IgD-negative memory B cell (primary cell): ENCODE measurements around the gene SLC51B. TPM values are rescaled to one million over a fixed set of nuclear protein-coding genes. Genes with fewer than 3 reads are reported as not detected.
A peak's percentile ranks its signal among the peaks of the same experiment; 100 is the strongest.
"Not testable (repeated sequence)": the region's sequence is repeated elsewhere in the genome, so short reads cannot be mapped to it uniquely, and the experiment has no call there.

Experiments
- H3K27ac Mint-ChIP-seq, 3 donors: one replicate each; pipeline ENCODE4 v1.8.0; 2020 to 2022; ENCODE audit warnings: mild to moderate bottlenecking in 3 of 3, mixed read lengths in 3 of 3, moderate library complexity in 1 of 3
- H3K27me3 Mint-ChIP-seq: one replicate; pipeline ENCODE4 v1.8.0; 2021; ENCODE audit warnings: mixed read lengths
- H3K36me3 Mint-ChIP-seq: one replicate; pipeline ENCODE4 v1.8.0; 2020; ENCODE audit warnings: mild to moderate bottlenecking, mixed read lengths
- H3K4me1 Mint-ChIP-seq, 3 donors: one replicate each; pipeline ENCODE4 v1.8.0; 2020 to 2022; ENCODE audit warnings: mixed read lengths in 3 of 3, mild to moderate bottlenecking in 1 of 3
- H3K4me3 Mint-ChIP-seq, 4 donors: one replicate each; pipeline ENCODE4 v1.8.0; 2020 to 2022; ENCODE audit warnings: mild to moderate bottlenecking in 4 of 4, mixed read lengths in 4 of 4, moderate library complexity in 3 of 4
- H3K9me3 Mint-ChIP-seq, 3 donors: one replicate each; pipeline ENCODE4 v1.8.0; 2020 to 2021; ENCODE audit warnings: mixed read lengths in 3 of 3, mild to moderate bottlenecking in 1 of 3
- polyA plus RNA-seq: library from polyadenylated mRNA; unstranded; fragments of 300-500 nt; fragmentation: Illumina TruSeq; gene quantifications from one replicate; pipeline ENCODE4 v1.2.3, GENCODE V29; 2021

SLC51B gene
- polyA plus RNA-seq, 1 donor from 2014 or later: not detected

GRCh38 chr15:65032801-65033537, 12.2 kb upstream of the SLC51B start:
- peaks cover 1% of the 10 kb centered on the region for H3K36me3 Mint-ChIP-seq
- H3K4me3 Mint-ChIP-seq: peak overlapping the region in 2 of 4 donors; percentile 6 to 56
- H3K27me3 Mint-ChIP-seq: no peaks in the 10 kb centered on the region
- no peaks in the 10 kb centered on the region for H3K9me3 Mint-ChIP-seq
- peaks cover 13 to 19% (median 14%) of the 10 kb centered on the region in 3 donors for H3K4me1 Mint-ChIP-seq
- H3K27ac Mint-ChIP-seq: peak overlapping the region in 2 of 3 donors; percentile 6 to 59

DNA sequence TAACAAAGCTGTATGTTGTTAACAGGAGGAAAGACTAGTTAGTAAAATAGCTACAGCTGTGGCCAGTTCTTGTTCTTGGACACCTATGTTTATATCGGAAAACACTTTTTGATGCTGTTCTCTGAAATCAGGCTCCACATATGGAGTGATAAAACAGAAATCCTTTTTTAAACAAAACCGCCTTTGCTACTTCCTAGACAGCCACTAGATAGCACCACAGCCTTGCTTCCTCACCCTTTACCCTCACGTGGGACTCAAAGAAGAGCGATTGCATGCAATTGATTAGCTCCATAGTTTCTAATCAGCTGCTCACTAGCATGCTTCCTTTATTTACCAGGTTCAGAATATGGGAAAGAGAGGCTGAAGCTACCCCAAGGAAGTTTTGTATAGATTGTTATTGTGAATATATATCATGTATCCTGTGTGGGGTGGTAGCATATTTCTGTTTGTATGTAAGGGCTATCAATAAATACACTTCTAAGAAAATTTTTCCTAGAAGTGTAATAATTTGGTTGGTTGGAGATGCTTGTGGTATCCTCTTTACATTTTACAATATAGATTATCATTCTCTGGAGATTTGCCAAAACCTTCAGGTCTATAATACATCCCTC, 11.4 kb upstream of the SLC51B start:
- Mint-ChIP-seq H3K36me3 (no peaks in the 10 kb centered on the region), H3K4me3 (no peak overlapping the region), H3K27me3 (no peaks in the 10 kb centered on the region), H3K4me1 (peaks cover 5 to 13% (median 8%) of the 10 kb centered on the region in 3 donors), H3K9me3 (no peaks in the 10 kb centered on the region), H3K27ac (peak overlapping the region in 1 of 3 donors; percentile 6)

- Mint-ChIP-seq H3K27ac (no peak overlapping the region), H3K9me3 (no peaks in the 10 kb centered on the region), H3K4me1 (peaks cover 4 to 13% (median 8%) of the 10 kb centered on the region in 3 donors), H3K4me3 (no peak overlapping the region), H3K27me3 (no peaks in the 10 kb centered on the region), H3K36me3 (no peaks in the 10 kb centered on the region)
Measured at GRCh38 chr15:65034719-65035118, 10.5 kb upstream of the SLC51B start.

GRCh38 chr15:65037309-65037708, 7.9 kb upstream of the SLC51B start:
- peaks cover 4 to 13% (median 8%) of the 10 kb centered on the region in 3 donors for H3K4me1 Mint-ChIP-seq
- no peak overlapping the region for H3K4me3 Mint-ChIP-seq
- no peak overlapping the region for H3K27ac Mint-ChIP-seq
- H3K9me3 Mint-ChIP-seq: no peaks in the 10 kb centered on the region
- H3K36me3 Mint-ChIP-seq: no peaks in the 10 kb centered on the region
- H3K27me3 Mint-ChIP-seq: no peaks in the 10 kb centered on the region

GRCh38 chr15:65038428-65038827, 6.8 kb upstream of the SLC51B start:
- no peak overlapping the region for H3K4me3 Mint-ChIP-seq
- H3K27me3 Mint-ChIP-seq: no peaks in the 10 kb centered on the region
- H3K36me3 Mint-ChIP-seq: no peaks in the 10 kb centered on the region
- H3K27ac Mint-ChIP-seq: peak overlapping the region in 1 of 3 donors; percentile 53
- H3K9me3 Mint-ChIP-seq: no peaks in the 10 kb centered on the region
- peaks cover 0 to 9% (median 2%) of the 10 kb centered on the region in 3 donors for H3K4me1 Mint-ChIP-seq

GRCh38 chr15:65038836-65039235, 6.4 kb upstream of the SLC51B start:
- Mint-ChIP-seq H3K36me3 (no peaks in the 10 kb centered on the region), H3K4me1 (peaks cover 0 to 6% (median 0%) of the 10 kb centered on the region in 3 donors), H3K27me3 (no peaks in the 10 kb centered on the region), H3K27ac (peak overlapping the region in 1 of 3 donors; percentile 53), H3K4me3 (no peak overlapping the region), H3K9me3 (no peaks in the 10 kb centered on the region)

GRCh38 chr15:65040461-65040860, 4.7 kb upstream of the SLC51B start:
- H3K9me3 Mint-ChIP-seq: no peaks in the 10 kb centered on the region
- H3K27me3 Mint-ChIP-seq: no peaks in the 10 kb centered on the region
- no peaks in the 10 kb centered on the region for H3K36me3 Mint-ChIP-seq
- peak overlapping the region in 1 of 4 donors; percentile 0 for H3K4me3 Mint-ChIP-seq
- no peak overlapping the region for H3K27ac Mint-ChIP-seq
- no peaks in the 10 kb centered on the region for H3K4me1 Mint-ChIP-seq

DNA sequence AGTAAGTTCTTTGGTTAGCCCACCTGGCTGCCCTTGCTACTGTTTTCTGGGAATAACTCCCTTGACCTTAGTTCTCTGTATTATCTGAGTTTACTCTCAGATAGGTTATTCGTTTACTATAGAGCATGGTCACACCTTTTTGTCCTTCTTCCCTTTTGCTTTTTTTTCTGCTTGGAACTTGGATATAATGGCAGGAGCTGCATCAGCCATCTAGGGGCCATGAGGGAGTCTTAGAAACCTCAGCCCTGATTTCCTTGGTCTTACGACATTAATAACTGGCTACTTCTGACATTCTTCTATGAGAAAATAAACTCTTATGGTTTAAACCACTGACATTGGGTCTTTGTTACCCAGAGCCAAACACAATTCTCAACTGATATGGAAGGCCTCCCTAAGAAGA, 3.4 kb upstream of the SLC51B start:
- no peaks in the 10 kb centered on the region for H3K4me1 Mint-ChIP-seq
- no peak overlapping the region for H3K4me3 Mint-ChIP-seq
- no peaks in the 10 kb centered on the region for H3K27me3 Mint-ChIP-seq
- no peaks in the 10 kb centered on the region for H3K9me3 Mint-ChIP-seq
- no peak overlapping the region for H3K27ac Mint-ChIP-seq
- no peaks in the 10 kb centered on the region for H3K36me3 Mint-ChIP-seq

- no peaks in the 10 kb centered on the region for H3K4me1 Mint-ChIP-seq
- no peaks in the 10 kb centered on the region for H3K36me3 Mint-ChIP-seq
- peak overlapping the region in 1 of 3 donors; percentile 2 for H3K27ac Mint-ChIP-seq
- H3K4me3 Mint-ChIP-seq: no peak overlapping the region
- H3K27me3 Mint-ChIP-seq: no peaks in the 10 kb centered on the region
- no peaks in the 10 kb centered on the region for H3K9me3 Mint-ChIP-seq
Measured at GRCh38 chr15:65042776-65043327, 2.3 kb upstream of the SLC51B start.

GRCh38 chr15:65044218-65044617, 969 bp upstream of the SLC51B start:
- not testable (repeated sequence) for H3K4me1 Mint-ChIP-seq, H3K27ac Mint-ChIP-seq, H3K4me3 Mint-ChIP-seq, H3K36me3 Mint-ChIP-seq, H3K27me3 Mint-ChIP-seq, H3K9me3 Mint-ChIP-seq

DNA sequence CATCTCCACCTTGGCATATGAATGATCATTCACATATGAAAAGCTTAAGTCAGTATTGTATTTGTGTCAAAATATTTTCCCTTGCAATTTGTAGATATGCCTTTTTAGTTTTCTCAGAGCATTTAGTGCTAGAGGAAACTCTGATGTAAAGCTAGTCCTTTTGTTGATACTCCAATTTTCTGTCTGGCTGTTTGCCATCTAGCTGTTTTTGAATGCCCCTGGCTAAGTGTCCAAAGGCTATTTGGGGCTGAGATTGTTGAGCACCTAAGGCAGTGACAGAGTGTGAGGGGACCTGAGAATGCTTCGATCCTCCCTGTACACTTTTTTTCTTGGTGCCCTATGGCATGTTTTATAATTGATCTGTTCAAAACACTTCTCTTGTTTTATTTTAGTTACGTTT, 3.1 kb downstream of the SLC51B start:
- Mint-ChIP-seq H3K27ac (peak overlapping the region in 1 of 3 donors; percentile 46), H3K27me3 (no peaks in the 10 kb centered on the region), H3K4me1 (peaks cover 12 to 18% (median 14%) of the 10 kb centered on the region in 3 donors), H3K9me3 (no peaks in the 10 kb centered on the region), H3K4me3 (no peak overlapping the region), H3K36me3 (no peaks in the 10 kb centered on the region)

DNA sequence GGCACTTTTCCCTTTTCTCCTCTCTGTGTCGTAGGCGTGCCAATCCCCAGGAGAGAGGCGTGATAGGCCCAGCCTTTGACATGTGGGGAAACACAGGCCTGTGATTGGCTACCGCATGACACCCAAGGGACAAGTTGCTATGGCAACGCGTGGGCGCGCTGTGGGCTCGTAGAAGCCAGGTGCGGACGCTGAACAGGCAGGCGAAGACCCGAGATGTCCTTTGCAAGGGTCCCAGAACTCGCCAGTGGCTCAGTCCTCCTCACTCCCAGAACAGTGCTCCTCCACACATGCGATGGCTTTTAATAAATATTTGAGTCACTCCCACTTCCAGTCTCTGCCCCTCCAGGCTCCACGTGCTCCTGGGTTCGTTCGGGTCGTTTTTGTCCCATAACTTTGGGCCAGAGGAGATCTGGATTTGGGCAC, 4.2 kb downstream of the SLC51B start:
- Mint-ChIP-seq H3K27ac (peak overlapping the region; percentile 39 to 84 (median 75)), H3K4me3 (peak overlapping the region; percentile 60 to 89 (median 79)), H3K4me1 (peaks cover 12 to 18% (median 14%) of the 10 kb centered on the region in 3 donors), H3K36me3 (no peaks in the 10 kb centered on the region), H3K9me3 (no peaks in the 10 kb centered on the region), H3K27me3 (no peaks in the 10 kb centered on the region)

- Mint-ChIP-seq H3K36me3 (no peaks in the 10 kb centered on the region), H3K27ac (peak overlapping the region in 2 of 3 donors; percentile 75 to 89), H3K27me3 (no peaks in the 10 kb centered on the region), H3K9me3 (no peaks in the 10 kb centered on the region), H3K4me1 (peaks cover 12 to 18% (median 14%) of the 10 kb centered on the region in 3 donors), H3K4me3 (peak overlapping the region; percentile 60 to 89 (median 79))
Measured at GRCh38 chr15:65050270-65050669, 5.1 kb downstream of the SLC51B start.

GRCh38 chr15:65051266-65051665, 6.1 kb downstream of the SLC51B start:
- Mint-ChIP-seq H3K9me3 (no peaks in the 10 kb centered on the region), H3K27me3 (no peaks in the 10 kb centered on the region), H3K4me1 (peaks cover 12 to 18% (median 14%) of the 10 kb centered on the region in 3 donors), H3K27ac (peak overlapping the region in 2 of 3 donors; percentile 56 to 61), H3K4me3 (peak overlapping the region in 1 of 4 donors; percentile 35), H3K36me3 (no peaks in the 10 kb centered on the region)

GRCh38 chr15:65052956-65053355, 7.8 kb downstream of the SLC51B start:
- Mint-ChIP-seq H3K4me3 (no peak overlapping the region), H3K4me1 (peaks cover 12 to 18% (median 14%) of the 10 kb centered on the region in 3 donors), H3K27ac (no peak overlapping the region), H3K36me3 (no peaks in the 10 kb centered on the region), H3K9me3 (no peaks in the 10 kb centered on the region), H3K27me3 (no peaks in the 10 kb centered on the region)
